GM21515 (cell line): Measurements from ENCODE around the gene MAPKBP1.

ENCODE experiments used
- ATAC-seq: cut with Tn5 transposase; IDR thresholded peaks from one replicate; pipeline ENCODE4 v1.9.1; 2021; ENCODE audit not compliant: unreplicated experiment

MAPKBP1 gene

DNA sequence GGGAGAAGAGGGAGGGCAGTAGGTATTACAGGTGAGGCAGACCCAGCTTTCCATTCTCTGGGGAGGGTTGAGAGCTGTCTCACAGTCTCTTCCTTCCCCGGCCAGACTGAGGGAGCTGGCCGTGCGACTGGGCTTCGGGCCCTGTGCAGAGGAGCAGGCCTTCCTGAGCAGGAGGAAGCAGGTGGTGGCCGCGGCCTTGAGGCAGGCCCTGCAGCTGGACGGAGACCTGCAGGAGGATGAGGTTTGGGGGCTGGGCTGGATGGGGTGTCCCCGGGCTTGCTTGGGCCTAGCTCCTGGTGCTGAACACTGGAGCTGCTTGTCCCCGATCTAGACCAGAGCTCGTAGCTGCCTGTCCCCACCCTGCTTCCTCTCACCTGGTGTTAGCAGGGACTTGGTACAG, 69.3 kb downstream of the MAPKBP1 start:
- no peak for ATAC-seq

DNA sequence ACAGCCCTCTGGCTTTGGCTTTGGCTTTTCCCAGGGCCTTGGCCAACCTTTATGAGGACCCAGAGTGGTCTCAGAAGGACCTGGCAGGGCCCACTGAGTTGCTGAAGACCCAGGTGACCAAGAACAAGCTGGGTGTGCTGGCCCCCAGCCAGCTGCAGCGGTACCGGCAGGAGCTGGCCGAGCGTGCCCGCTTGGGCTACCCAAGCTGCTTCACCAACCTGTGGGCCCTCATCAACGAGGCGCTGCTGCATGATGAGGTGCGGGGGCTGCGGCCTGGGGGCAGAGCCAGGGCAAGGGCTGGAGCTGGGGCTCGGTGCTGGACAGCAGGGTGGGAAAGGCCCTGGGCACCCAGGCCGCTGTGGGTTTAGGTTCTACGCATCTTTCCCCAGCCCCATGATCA, 70.5 kb downstream of the MAPKBP1 start:
- ATAC-seq: no peak

DNA sequence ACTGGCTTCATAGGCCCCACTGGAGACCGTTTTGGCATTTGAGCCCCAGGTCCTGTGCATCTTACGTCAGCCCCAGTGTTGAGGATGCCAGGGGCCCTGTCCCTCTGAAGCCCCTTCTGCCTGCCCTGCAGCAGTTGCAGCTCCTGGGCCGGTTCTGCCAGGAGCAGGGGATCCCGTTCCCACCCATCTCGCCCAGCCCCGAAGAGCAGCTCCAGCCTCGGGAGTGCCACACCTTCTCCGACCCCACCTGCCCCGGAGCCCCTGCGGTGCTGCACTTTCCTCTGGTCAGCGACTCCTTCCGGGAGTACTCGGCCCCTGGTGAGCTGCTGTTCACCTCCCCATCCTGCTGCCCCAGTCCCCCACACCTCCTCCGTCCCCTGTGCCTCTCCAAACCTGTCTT, 72.9 kb downstream of the MAPKBP1 start:
- no peak for ATAC-seq

DNA sequence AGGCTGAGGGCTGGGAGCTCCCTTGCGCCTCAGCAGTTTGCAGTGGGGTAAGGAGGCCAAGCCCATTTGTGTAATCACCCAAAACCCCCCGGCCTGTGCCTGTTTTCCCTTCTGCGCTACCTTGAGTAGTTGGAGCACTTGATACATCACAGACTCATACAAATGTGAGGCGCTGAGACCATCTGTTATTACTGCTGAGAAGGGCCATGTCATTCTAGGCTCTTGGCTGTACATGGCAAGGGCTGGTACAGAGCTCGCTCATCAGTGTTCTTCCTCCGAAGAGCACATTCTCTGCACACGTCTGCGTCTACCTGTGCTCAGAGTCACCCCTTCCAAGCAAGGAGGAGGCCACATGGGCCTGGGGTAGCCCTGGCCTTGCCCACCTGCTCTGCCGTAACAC, 73.7 kb downstream of the MAPKBP1 start:
- ATAC-seq: no peak

DNA sequence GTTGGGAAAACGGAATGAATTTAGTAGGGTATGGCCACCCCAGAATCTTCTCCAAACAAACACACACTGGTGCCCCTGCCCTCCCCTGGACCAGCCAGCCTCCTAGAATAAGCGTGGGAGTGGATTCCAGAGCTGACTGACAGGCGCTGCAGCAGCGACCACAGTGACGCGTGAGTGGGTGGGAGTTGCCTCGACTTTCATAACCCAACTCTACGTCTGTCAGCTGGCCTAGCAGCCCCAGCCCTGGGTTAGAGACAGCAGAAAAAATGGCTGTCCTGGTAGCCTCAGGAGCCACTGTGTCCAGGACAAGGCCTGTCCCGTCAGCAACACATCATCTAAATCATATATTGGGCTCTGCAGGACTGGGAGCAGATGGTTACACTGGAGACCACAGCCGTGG, 74.3 kb downstream of the MAPKBP1 start:
- ATAC-seq: no peak

DNA sequence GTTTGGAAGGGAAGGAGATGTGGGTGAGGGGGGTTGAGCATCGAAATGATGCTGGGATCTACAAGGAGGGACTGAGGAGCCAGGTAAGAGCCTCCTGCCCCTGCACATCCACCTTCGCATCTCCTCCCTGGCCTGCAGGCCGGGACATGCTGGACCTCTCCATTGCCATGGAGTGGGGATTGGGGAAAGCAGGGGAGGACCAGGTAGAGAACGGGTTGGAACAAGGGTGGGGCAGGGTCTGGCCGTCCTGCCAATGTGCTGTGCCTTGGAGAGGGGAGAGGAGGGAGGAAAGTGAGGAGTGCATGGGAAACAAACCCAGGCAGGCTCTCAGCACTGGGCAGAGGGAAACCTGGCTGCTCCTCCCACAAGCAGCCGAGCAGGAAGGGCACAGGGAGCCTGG, 74.9 kb downstream of the MAPKBP1 start:
- no peak for ATAC-seq

DNA sequence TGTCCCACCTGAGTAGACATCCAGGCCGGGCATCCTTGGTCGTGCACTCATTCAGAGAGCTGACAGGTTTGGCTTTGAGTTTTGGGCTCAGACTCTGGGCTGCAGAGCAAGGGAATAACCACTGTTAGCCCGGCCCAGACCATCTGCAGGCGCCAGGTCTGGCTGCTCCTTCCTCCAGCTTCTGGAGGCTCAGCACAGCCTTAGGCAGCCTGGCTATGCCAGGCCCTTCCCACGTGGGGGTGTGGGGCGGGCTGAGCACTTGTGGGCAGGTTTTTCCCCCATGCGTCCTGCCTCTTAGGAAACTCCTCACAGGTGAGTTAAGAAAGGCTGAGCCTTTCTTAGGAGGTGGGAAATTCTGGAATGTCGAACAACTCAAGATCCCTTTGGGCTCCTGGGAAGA, 75.6 kb downstream of the MAPKBP1 start:
- no peak for ATAC-seq

DNA sequence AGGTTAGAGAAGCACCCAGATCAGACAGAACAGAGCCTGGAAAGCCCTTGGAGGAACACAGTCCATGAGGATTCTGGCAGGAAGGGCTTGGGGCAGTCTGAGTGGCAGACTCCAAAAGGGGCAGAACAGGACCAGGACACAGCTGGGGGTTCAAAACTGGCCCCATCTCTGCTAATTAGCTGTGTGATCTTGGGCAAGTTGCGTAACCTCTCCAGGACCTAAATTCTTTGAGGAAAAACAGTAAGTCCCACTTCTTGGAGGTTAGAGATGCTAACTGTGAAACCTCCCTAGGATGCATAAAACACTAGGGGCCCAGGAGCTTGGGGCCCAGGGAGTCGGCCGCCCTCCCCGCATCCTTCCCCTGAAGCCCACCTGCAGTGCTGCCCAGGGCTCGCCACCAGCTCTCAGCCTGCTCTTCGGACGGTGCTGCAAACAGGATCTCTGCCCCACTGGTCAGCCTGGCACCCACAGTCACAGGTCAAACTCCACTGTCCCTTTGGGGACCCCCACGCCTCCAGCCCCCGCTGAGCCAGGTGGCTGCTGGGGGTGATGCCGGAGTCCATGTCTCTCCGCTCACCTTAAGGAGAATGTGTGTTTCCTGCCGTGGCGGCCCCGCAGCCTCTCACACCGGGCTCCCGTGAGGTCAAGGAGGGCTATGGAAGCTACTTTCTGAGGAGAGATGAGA, 76.3 kb downstream of the MAPKBP1 start:
- ATAC-seq: no peak

DNA sequence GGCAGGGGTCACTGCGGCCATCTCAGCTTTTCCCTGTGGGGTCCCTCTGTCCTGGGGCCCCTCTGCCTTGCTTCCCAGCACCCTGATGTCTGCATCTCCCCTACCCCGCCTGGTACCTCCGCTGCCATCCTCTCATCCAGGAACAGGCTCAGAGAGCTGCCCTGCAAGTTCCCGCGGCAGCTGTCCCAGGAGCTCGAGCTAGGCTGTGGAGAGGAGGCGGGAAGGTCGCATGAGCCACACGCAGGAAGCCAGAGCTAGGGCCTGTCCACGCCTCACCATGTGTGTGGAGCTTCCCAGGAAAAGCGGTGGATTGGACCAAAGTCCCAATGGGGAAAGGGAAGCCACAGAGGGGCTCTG, 76.9 kb downstream of the MAPKBP1 start:
- ATAC-seq: no peak

DNA sequence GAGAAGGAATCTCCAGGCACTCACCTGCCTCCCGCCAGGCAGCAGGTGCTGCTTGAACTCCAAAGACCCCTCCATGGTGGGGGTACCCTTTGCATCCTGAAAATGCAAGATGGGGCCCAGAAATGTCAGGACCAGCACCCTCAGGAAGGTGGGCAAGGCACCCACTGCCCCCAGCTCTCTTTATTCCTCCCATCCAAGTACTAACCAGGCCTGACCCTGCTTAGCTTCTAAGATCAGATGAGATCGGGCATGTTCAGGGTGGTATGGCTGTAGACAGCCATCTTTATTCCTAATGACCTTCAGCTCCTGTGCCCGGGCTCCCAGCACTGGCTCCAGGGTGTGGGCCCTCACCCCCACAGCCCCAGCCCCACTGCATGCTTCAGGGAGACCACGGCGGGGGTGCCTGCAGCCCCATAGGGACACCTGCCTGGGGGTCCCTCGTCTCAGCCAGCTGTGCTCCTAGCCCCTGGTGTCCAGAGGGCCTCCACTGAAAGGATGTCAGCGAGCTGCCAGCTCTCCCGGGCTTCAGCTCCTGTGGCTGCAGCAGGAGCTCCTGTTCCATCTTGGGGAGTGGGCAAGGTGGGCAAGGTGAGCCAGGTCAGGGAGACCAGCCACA, 77.6 kb downstream of the MAPKBP1 start:
- ATAC-seq: no peak

DNA sequence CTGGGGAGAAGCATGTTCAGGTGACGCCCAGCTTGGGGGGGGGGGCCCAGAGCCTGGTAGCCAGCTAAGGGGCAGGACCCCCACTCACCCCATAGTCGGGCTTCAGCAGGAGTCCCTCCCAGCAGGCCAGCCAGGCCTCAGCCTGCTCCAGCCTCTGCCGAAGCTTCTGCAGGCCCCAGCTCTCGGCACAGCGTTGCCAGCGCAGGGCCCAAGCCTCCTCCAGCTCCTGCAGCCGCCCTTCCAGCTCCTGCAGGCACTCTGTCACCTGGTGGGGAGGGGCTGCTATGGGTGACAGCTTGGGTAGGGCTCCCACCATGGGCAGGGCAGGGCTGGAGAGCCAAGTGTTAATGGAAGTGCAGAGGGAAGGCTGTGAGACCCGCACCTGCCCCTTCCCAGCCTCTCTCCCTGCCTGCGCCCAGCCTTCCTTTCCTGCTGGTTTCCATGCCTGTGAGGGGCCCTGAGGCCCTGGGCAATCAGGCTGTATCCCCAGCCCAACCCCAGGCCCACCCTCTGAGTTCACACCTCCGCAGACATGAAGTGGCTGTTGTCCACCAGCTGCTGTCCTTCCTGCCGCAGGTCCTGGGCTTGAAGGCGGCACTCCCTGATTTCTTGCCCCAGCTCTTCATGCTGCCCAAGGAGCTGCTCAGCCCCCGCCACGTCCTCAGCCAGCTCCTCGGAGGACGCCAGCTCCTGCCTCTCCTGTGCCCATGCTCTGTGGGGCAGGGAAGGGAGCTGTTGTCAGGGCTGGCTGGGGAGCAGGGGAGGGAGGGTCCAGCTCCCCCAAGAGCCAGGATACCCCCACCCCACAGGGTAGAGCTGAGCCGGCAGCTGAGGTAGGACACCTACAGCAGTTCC, 78.7 kb downstream of the MAPKBP1 start:
- ATAC-seq: no peak

DNA sequence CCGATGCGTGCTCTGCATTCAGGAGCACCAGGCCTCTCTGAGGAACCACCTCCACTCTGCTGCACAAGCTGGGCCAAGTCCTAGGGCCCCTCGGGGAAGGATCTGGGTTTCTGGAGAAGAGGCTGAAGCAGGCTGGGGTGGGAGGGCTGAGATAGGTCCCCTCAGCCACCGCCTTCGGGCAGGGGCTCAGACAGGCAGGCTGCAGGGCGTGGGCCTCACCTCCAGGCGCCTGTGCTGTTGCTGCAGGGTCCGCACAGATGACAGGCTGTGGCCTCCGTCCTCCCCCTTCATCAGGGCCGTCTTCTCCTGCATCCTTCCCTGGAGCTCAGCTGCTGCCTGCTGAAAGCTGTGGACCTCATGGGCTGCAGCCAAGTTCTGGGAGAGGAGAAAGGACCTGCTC, 79.5 kb downstream of the MAPKBP1 start:
- ATAC-seq: no peak

DNA sequence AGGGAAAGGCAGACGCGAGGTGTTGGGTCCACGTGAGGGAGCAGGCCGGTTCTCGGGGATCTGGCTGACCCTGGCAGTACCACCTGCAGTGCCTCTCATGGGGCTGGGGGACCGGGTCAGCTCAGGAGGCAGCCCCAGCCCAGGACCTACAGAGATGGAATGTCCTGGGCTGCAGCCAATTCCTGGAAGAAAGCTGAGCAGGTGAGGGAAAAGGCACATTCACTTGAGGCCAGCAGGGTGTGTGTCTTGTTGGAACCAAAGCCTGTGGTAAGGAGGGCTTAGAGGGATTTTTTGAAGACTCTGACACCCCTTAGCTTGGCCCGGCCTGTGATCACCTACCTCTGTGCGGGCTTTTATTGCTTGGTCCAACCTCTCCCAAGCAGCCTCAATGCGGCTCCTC, 80.2 kb downstream of the MAPKBP1 start:
- ATAC-seq: no peak

DNA sequence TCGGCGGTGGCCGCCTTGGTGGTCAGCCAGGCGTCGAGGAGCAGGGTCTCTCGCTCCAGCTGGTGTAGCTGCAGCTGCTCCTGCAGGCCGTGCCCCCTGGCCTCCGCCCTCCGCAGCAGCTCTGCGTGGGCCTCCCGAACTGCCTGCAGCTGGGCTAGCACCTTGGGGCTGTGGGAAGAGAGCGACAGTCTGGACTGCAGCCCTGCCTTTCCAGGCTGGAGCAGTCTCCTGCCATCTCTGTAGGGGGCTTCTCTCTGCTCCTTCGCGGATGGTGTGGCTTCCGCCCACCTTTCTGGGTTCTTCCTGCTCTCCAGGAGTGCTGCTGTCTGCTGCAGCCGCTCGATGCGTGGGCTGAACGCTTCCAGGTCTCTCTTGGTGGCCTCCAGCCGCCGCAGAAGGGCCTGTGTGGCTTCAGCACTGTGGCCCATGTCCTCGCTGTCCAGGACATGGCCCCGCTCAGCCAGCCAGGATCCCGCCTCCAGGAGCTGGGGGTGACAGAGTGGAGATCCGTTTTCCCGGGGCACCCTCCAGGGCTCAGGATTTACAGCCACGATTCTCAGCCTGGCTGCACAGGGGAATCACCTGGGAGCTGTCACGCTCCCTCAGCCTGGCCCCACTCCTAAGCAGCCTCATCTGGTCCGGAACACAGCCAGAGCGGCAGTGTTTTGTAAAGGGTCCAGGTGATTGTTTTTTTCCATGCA, 81.1 kb downstream of the MAPKBP1 start:
- no peak for ATAC-seq

DNA sequence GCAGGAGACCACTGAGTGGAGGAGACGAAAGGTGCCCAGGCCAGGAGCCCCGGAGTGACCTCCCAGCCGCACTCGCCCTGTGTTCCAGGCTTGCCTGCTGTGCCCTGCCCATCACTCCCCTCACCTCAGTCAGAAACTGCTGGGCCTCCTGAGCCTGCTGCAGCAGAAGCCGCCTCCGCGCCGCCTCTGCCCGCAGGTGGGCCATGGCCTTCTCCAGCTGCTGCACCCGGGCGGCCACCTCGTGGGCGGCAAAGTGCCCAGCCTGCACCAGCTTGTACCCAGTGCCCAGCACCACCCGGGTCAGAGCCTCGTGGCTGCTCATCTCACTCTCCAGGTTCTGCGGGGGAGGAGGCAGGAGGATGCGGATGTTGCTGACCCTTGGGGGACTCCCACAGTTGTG, 82.0 kb downstream of the MAPKBP1 start:
- no peak for ATAC-seq

DNA sequence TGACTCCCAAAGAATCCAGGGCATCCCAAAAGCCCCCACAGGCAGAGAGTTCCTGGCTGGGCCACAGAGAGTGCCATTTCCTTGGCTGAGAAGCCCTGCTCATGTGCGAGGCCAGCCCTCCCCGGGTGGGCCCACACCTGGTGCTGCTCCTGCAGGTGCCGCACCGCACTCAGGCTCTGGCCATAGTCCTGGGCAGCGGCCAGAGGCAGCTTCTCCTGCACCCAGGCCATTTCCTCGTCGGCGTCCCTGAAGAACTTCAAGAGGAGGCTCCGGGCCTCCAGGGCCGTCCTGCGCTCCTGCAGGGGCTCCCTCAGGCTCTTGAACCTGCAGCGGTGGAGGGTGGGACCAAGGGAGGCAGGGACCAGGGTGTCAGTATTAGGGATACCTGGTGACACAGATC, 82.4 kb downstream of the MAPKBP1 start:
- ATAC-seq: no peak

DNA sequence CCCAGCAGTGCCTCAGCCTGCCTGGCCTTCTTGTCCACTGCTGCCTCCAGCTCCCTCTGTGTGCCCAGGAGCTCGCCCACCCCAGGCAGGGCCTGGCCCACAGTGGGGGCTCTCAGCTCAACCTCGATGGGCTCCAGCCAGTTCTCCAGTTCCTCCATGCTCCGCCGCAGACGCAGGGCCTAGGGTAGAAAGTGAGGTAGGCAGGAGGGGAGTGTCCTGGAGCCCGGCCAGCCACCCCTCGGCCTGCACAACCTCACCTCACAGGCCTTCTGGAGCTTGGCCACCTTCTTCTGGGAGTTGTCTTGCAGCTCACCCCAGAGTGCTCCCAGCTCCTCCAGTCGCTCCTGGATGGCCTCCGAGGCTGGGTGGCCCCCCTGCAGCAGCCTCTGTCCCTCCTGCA, 83.0 kb downstream of the MAPKBP1 start:
- no peak for ATAC-seq

DNA sequence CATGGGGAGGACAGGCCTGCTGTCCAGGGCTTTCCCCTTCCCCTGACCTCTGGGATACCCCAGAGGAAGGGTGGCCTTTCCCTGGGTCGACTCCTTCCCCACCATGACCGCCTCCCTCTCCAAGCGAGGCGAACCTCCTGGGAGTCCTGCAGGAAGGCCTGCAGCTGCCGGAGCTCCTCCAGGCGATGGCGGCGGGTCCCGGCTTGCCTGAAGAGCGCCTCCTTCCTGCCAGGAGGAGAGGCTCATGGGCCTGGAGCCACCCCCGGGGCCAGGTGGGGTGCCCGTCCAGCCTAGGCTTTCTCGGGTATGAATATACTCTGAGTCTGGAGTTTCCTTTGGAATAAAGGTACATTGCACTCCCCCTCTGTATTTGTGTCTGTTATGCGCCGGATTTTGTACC, 84.5 kb downstream of the MAPKBP1 start:
- no peak for ATAC-seq

DNA sequence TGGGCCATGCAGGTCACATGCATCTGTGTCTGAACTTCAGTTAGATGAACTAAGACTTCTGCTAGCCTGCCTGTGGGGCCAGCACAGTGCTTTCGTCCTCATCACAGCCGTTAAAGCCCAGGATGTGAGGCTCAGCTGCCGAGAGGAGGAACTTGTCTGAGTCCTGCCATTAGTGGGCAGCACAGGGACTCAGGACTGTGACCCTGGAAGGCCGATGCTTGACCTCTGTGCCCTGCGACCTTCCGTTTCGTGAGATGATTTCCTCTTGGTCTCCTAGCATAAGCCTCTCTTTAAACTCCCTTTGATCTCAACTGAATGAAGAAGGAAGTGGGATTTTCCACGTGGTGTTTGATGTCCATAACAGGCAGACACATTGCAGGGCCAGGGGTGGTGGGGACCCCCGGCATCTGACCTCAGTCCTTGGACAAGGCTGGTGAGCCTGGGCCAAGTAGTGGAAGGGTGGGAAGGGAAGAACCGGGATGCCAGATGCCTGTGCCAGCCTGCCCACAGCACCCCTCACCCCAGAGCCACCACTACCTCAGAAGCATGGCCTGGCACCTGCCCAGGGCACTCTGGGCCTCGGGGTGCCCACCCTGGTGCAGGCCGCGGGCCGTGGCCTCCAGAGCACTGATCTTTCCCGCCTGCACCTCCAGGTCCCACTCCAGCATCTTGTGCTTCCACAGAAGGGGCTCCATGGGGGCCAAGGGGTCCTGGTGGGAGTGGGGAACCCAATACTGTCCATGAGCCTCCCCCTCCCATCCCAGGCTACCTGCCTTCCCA, 86.0 kb downstream of the MAPKBP1 start:
- ATAC-seq: no peak

DNA sequence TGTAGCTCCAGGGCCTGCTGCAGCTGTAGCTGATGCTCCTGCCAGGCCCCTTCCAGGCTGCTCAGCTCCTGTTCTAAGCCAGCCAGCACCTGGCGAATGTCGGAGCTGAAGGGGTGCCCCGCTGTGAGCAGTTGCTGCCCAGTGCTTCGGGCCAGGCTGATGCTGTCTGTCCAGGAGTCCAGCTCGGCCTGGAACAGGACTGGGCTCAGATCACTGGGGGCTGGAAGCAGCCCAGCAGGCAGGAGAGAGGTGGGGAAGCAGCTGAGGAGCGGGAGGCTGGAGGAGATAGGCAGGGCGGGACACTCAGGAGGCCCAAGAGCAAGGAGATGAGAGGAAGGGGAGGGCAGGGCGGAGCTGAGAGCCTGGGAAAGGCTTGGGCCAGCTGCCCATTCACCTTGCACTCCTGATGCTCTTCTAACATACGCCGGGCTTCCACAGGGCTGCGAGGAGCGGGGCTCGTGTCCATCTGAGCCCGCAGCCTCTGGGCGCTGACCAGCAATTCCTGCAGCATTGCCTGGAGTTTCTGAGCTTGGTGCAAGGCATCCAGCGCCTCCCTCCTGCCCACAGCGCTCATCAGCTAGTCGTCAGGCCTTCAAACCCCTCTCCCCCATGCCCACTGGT, 87.6 kb downstream of the MAPKBP1 start:
- ATAC-seq: no peak
